ENCODE measurements around the gene ITFG1.
"Not testable (repeated sequence)": the region's sequence is repeated elsewhere in the genome, so short reads cannot be mapped to it uniquely, and the experiment has no call there.

The ITFG1 gene

GRCh38 chr16:47413041-47413440, 47.8 kb downstream of the ITFG1 start:
- no peak for DNase-seq (ENCODE audit: low spot score)

- DNase-seq (ENCODE audit: low spot score) = no peak
These were observed 52.4 kb downstream of the ITFG1 start for GRCh38 chr16:47408491-47408890.

GRCh38 chr16:47395733-47396498, 64.9 kb downstream of the ITFG1 start:
- DNase-seq (ENCODE audit: low spot score) = no peak

- DNase-seq (ENCODE audit: low spot score) = peak; percentile 11
These were observed 68.8 kb downstream of the ITFG1 start for GRCh38 chr16:47392081-47392480.

- no peak for DNase-seq (ENCODE audit: low spot score)
These were observed 72.2 kb downstream of the ITFG1 start for GRCh38 chr16:47388705-47389104.

- no peak for DNase-seq (ENCODE audit: low spot score)
These were observed 73.7 kb downstream of the ITFG1 start for GRCh38 chr16:47387026-47387734.

GRCh38 chr16:47386201-47386718, 74.6 kb downstream of the ITFG1 start:
- DNase-seq (ENCODE audit: low spot score) = no peak

GRCh38 chr16:47382362-47382761, 78.5 kb downstream of the ITFG1 start:
- DNase-seq (ENCODE audit: low spot score) = no peak

- DNase-seq (ENCODE audit: low spot score) = no peak
These were observed 83.7 kb downstream of the ITFG1 start for GRCh38 chr16:47377154-47377553.

- no peak for DNase-seq (ENCODE audit: low spot score)
These were observed 85.4 kb downstream of the ITFG1 start for GRCh38 chr16:47375423-47375822.

GRCh38 chr16:47374629-47375028, 86.2 kb downstream of the ITFG1 start:
- no peak for DNase-seq (ENCODE audit: low spot score)

GRCh38 chr16:47371271-47372014, 89.4 kb downstream of the ITFG1 start:
- DNase-seq (ENCODE audit: low spot score) = peak; percentile 68

- no peak for DNase-seq (ENCODE audit: low spot score)
These were observed 90.3 kb downstream of the ITFG1 start for GRCh38 chr16:47370536-47370935.

GRCh38 chr16:47366228-47366627, 94.6 kb downstream of the ITFG1 start:
- no peak for DNase-seq (ENCODE audit: low spot score)

GRCh38 chr16:47363761-47364160, 97.1 kb downstream of the ITFG1 start:
- no peak for DNase-seq (ENCODE audit: low spot score)

- DNase-seq (ENCODE audit: low spot score) = no peak
These were observed 101.4 kb downstream of the ITFG1 start for GRCh38 chr16:47359478-47359877.

GRCh38 chr16:47358816-47359215, 102.0 kb downstream of the ITFG1 start:
- DNase-seq (ENCODE audit: low spot score) = no peak

- not testable (repeated sequence) for DNase-seq (ENCODE audit: low spot score)
These were observed 111.8 kb downstream of the ITFG1 start for GRCh38 chr16:47349029-47349428.

GRCh38 chr16:47347021-47347696, 113.7 kb downstream of the ITFG1 start:
- not testable (repeated sequence) for DNase-seq (ENCODE audit: low spot score)

GRCh38 chr16:47342055-47342454, 118.8 kb downstream of the ITFG1 start:
- DNase-seq (ENCODE audit: low spot score) = no peak

- not testable (repeated sequence) for DNase-seq (ENCODE audit: low spot score)
These were observed 130.3 kb downstream of the ITFG1 start for GRCh38 chr16:47330562-47330961.

- DNase-seq (ENCODE audit: low spot score) = not testable (repeated sequence)
These were observed 136.6 kb downstream of the ITFG1 start for GRCh38 chr16:47324309-47324708.
